GM18507 (cell line): ENCODE data around the gene KLK1.
A peak's percentile ranks its signal among the peaks of the same experiment; 100 is the strongest.
"Not testable (repeated sequence)": the region's sequence is repeated elsewhere in the genome, so short reads cannot be mapped to it uniquely, and the experiment has no call there.

Source experiments
- DNase-seq: peaks from one replicate; pipeline ENCODE4 v3.0.0; 2011; ENCODE audit warnings: low read depth; ENCODE audit not compliant: insufficient read length; ENCODE audit errors: extremely low spot score
- FAIRE-seq: peaks from 2 replicates; lab custom pipeline; 2011; peaks lifted over from hg19 to GRCh38; lab: Jason Lieb, UNC

Gene KLK1

DNA sequence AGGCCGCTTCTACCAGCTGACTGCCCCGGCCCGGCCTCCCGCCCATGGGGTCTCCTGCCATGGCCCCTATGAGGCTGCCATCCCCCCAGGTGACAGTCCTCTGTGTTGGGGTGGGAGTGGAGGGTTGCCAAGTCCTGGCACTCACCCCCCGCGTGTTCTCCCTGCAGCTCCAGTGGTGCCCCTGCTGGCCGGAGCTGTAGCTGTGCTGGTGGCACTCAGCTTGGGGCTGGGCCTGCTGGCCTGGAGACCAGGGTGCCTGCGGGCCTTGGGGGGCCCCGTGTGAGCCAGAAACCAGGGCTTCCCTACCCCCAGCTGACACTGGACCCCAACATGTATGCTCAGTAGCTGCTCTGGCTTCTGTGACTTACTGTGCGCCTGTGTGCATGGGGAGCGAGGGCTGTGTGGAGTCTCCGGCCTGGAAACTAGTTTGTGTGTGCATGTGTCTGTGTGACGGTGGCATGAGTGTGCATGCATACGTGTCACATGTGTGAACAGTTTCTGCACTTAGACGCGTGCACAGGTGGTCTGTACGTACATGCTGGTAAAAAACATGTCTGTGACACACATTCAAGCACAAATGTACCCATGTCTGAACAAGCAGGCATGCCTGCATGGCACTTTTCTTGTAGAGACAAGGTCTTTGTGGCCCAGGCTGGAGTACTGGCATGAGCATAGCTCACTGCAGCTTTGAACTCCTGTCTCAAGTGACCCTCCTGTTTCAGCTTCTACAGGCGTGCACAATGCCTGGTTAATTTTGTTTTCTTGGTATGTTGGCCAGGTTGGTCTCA is 28.5 kb downstream of the KLK1 start:
- DNase-seq (no peak), FAIRE-seq (no peak)

DNA sequence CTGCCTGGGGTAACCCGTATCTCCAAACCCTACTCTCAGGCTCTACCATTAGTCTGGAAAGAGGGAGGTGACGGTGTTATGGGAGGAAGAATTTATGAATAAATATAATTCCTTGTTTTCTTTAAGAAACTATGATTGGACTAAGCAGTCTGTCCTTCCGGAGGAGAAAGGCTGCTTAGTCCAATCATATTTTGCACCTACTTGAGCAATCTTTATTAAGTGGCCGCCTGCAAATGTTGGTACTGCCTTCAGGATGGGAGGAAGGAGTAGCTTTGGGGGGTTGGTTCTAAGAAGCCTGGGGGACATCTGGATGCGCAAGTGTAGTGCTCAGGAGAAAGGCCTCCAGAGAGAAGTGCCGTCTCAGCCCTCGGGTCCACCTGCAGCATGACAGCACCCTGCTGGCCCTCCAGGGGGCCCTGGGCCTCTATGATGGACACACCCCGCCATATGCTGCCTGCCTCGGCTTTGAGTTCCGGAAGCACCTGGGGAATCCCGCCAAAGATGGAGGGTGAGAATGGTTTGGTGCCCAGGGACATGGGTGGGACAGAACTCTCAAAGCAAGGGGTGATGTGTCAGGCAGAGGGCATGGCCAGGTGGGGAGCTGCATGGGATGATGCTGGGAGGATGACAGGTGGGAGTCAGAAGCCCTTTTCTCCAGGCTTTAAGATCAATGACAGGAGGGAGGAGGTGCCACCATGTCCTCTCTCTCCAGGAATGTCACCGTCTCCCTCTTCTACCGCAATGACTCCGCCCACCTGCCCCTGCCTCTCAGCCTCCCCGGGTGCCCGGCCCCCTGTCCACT is 29.3 kb downstream of the KLK1 start:
- FAIRE-seq (peak; percentile 58), DNase-seq (peak; percentile 45)

DNA sequence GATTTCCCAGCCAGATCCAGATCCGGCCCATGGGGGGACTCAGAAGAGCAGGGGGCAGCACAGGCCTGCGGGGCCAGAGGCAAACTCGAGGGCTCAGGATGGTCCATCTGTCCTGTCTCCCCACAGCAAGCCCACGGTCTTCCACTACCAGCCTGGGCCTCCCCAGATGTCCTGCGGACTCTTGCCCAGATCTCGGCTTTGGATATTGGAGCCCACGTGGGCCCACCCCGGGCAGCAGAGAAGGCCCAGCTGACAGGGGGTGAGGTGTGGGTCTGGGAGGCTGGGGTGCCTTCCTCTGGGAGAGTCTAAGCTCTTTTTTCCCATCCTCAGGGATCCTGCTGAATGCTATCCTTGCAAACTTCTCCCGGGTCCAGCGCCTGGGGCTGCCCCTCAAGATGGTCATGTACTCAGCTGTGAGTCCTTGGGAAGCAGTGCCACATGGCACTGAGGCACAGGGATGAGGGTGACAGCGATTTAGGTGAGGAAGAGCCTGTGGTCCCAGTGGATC is 30.0 kb downstream of the KLK1 start:
- no peak for DNase-seq
- no peak for FAIRE-seq

DNA sequence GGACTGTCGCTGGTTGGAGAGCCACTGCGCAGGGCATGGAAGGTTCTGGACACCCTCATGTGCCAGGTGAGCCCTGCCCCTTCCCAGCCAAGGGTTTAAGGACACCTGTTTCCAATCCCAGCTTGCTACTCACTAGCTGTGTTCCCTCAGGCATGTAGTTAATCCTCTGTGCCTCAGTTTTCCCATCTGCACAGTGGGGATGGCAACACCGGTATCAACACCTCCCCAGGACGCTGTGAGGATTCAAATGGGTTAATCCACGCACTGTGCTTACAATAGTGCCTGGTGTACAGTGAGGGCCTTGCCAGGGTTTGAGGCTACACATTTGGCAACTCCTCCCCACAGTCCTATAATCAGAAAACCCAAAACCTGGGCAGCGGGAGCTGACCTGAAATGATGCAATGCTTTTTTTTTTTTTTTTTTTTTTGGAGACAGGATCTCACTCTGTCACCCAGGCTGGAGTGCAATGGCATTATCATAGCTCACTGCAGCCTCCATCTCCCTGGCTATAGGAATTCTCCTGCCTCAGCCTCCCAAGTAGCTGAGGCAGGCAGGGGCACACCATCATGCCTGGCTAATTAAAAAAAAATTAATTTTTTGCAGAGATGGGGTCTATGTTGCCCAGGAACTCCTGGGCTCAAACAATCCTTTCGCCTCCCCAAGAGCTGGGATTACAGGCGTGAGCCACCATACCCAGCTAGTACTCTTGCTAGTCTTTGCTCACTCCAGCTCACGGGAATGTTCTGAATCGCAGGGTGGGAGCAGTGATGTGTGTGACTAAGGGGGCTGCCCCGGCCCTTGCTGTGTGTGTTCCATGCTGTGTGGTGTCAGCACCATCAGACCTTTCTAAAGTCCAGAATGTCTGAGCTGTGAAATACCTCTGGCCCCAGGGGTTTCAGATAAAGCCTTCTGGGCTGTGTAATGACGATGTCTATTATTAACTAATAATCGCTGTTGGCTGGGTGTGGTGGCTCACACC is 31.0 kb downstream of the KLK1 start:
- DNase-seq (no peak), FAIRE-seq (no peak)

DNA sequence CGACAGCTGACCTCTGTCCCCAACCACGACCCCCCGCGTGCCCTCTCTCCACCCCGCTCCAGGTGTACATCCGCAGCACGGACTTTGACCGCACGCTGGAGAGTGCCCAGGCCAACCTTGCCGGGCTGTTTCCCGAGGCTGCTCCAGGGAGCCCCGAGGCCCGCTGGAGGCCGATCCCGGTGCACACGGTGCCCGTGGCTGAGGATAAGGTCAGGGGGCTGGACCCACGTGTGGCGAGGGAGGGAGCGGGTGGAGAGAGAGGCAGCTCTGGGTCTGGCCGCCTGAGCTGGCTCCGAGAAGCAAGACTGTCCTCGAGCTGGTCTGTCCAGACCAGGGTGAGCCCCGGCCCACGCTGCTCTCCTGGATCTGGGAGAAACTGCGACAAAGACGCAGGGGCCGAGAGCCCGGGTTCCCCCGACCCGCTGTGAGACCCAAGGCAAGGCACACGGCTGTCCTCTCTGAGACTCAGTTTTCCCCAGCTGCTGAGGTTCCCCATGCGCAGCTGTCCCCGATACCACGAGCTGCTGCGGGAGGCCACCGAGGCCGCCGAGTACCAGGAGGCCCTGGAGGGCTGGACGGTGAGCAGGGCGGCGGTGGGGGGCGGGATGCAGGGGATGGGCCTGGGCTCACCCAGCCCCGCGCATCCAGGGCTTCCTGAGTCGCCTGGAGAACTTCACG is 31.9 kb downstream of the KLK1 start:
- DNase-seq = no peak
- no peak for FAIRE-seq

DNA sequence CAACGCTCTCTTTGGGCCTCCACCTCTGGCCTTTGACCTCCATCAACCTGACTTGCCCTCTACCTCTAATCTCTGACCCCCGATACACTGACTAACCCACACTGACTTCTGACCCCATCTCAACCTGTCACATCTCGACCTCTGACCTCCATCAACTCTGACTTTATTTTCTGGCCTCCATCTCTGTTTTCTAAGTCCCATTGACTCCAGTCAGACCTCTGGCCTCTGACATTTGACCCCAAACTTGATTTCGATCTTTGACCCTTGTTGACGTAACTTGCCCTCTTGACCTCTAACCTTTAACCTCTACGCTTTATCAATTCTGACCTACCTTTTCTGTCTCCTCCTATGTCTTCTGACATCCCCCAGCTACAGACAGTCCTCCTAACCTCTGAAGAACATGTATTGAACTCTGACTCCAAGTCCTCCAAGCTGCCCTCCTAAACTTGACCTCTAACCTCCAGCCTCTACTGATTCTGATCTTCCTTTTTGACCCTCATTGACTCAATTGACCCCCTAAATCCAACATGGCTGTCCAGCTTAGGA is 32.6 kb downstream of the KLK1 start:
- no peak for FAIRE-seq
- no peak for DNase-seq

DNA sequence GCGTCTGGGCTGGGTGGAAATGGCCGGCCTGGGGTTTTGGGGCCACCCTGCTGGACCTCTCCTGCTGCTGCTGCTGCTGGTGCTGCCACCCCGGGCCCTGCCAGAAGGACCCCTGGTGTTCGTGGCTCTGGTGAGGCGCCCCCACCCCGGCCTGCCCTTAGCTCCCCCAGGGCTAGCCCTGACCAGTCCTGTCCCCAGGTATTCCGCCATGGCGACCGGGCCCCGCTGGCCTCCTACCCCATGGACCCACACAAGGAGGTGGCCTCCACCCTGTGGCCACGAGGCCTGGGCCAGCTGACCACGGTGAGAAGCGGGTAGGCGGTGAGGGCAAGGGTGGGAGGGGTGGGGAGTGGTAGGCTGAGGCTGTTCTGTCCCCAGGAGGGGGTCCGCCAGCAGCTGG is 33.2 kb downstream of the KLK1 start, which contains the start of gene ACP4:
TSS of gene ACP4 (plus strand) at position 20 of the 400 bp plus-strand sequence. CDS start at position 20, 0 bp downstream.
- no peak for DNase-seq
- no peak for FAIRE-seq

DNA sequence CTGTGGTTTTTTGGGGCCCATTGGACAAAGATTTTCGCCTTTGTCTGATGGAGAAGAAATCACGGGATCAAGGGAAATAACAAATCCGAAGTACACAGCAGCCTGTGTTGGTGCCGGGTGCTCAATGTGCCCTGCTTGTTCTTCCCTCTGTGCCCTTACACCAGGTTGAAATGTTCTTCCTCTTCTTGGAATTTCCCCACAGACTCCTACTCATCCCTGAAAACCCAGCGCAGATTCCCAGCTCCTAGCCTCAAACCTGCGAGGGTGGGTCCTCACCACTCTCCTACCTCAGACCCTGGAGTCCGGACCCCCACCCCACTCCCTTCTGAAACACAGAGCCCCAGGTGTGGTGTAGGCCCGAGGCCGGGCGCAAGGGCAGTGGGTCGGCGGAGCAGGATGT is 38.3 kb downstream of the KLK1 start:
- FAIRE-seq (no peak), DNase-seq (no peak)

DNA sequence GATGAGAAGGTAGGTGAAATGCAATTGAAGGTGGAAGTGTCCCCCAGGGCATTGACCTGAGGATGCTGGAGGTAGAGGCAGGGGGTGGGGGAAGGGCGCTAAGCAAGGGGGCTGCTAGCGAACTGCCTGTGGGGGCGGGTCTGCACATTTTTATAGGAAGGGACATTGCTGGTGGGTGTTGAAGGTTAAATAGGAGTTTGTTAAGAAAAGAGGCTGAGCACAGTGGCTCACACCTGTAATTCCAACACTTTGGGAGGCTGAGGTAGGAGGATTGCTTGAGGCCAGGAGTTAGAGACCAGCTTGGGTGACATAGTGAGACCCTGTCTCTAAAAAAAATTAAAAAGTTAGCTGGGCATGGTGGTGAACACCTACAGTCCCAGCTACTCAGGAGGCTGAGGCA is 38.9 kb downstream of the KLK1 start:
- FAIRE-seq (no peak), DNase-seq (no peak)

DNA sequence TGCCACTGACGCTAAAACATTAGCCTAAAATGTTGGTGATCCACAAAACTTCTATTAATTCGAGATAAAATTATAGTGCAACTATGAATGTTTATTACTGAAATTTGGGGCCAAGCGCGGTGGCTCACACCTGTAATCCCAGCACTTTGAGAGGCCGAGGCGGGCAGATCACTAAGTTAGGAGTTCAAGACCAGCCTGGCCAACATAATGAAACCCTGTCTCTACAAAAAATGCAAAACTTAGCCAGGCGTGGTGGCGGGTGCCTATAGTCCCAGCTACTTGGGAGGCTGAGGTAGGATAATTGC is 39.8 kb downstream of the KLK1 start:
- not testable (repeated sequence) for DNase-seq, FAIRE-seq

DNA sequence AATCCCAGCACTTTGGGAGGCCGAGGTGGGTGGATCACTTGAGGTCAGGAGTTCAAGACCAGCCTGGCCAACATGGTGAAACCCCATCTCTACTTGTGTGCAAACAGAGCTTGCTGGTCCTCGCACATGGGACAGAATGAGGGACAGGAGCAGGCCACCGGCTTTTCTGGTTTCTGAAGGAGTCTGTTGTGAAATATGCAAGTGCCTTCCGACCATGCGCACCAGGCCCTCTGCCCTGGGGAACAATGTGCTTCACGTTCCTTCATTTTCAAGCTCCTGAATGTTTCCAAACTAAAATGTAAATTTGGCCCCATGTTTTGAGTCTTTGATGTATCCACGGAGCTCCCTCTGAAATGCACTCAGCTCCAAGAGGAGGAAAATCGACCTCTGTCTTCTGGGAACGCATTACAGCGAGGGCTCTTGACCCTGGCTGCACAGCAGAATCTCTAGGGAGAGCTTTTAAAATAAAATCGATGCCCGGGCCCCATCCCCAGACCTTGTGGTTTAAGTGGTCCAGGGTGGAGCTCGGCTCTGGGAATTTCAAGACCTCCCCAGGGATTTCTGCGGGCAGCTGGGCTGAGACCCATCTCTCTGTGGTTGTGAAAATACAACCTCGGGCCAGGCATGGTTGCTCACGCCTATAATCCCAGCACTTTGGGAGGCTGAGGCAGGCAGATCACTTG is 42.7 kb downstream of the KLK1 start:
- DNase-seq (no peak), FAIRE-seq (no peak)

DNA sequence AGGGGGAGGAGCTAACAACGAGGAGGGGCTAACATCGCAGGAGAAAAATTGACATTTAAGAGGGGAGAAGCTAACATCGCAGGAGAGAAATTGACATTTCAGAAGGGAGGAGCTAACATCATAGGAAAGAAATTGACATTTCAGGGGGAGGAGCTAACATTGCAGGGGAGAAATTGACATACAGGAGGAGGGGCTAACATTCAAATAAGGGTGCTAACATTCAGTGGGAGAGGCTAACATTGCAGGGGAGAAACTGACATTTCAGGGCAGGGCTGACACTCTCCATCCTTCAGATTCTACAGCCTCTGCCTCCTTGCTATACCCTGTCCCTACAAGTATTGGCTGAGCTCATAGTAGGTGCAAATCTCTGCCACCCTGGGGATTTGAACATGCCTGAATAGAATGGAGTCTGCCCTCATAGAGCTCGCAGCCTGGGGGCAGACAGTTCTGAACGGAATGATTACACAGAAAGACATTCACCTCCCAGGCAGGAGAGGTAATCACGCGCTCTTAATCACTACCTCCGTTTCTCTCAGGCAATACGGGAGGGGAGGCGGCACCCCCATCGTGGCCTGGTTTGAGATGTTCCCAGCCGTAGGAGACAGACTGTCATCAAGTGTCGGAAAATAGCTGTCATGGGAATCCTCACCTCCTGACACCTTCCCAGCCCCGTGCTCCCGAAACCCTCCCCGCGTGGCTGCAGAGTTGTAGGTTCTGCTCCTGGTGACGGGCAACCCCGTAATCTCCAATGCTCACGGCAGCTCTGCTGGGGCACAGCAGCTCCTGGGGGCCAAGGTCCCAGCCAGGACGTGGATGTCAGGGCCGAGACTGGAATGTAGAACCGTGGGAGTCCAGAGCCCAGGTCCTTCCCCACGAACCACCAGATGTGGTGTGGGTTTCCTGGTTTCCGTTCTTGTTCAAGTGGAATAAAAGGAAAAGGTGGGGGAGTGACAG is 43.8 kb downstream of the KLK1 start:
- DNase-seq = no peak
- FAIRE-seq = no peak

DNA sequence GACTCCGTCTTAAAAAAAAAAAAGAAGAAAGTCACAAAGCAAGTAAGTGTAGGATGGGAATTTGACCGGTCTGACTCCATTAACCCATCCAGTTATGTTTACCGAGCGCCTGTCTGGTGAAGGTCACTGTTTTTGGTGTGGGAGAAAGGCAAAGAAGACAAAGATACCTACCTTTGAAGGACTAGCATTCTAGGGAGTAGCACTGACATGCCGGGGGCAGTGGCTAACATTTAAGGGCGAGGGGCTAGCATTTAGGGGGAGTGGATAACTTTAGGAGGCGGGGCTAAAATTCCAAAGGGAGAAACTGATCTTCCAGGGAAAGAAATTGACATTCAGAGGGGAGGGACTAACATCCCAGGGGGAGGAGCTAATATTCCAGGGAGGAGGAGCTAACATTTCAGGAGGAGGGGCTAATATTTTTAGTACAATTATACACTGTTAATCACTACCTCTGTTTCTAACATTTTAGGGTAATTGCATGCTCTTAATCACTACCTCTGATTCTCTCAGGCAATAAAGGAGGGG is 44.6 kb downstream of the KLK1 start:
- DNase-seq = no peak
- FAIRE-seq = no peak

DNA sequence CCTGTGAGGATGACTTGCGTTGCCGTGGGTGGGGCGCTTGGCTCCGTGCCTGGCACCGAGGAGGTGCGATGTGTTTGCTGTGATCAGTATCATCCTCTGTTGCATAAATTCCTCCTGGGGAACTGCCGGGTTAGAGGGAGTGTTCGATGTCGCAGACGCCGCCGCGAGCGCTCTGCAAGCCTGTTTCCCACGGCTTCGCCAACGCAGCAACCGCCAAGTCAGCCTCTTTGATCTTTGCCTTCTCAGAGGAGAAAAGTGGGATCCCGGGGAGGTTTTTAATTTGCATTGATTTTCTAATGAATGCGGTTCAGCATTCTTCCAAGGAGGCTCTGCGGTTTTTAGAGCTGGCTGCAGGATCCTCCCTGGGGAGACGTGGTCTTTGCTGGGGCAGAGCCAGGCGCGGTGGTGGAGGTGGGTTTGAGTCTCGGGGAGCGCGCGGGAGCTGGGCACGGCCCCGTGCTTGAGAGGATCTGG is 45.7 kb downstream of the KLK1 start:
- no peak for FAIRE-seq
- DNase-seq = no peak

DNA sequence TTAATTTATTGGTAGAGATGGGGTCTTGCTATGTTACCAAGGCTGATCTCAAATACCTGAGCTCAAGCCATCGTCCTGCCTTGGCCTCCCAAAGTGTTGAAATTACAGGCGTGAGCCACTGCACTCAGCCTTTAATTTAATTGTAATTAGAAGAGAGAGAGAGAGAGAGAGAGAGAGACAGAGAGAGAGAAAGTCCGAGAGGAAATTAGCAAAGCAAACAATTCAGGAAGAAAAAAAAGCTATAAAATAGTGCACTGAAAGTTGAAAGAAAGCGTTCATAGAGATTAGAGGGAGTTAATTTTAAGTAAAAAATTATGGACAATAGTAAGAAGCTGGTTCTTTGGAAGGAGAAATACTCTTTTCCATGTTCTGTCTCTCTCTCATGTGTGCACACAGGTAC is 46.3 kb downstream of the KLK1 start:
- no peak for FAIRE-seq

DNA sequence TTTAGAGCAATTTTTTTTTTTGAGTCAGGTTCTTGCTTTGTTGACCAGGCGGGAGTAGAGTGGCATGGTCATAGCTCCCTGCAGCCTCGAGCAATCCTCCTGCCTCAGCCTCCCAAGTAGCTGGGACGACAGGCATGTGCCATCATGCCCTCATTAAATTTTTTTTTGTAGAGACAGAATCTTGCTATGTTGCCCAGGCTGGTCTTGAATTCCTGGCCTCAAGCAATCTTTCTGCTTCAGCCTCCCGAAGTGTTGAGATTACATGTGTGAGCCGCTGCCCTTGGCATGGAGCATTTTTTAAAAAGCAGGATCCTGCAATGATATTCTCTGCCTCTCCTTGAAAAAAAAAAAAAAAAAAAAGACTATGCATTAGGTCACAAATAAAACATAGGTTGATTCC is 47.5 kb downstream of the KLK1 start:
- DNase-seq (no peak), FAIRE-seq (no peak)

More for the DNA sequence above, 46.3 kb downstream of the KLK1 start:
- DNase-seq = no peak

DNA sequence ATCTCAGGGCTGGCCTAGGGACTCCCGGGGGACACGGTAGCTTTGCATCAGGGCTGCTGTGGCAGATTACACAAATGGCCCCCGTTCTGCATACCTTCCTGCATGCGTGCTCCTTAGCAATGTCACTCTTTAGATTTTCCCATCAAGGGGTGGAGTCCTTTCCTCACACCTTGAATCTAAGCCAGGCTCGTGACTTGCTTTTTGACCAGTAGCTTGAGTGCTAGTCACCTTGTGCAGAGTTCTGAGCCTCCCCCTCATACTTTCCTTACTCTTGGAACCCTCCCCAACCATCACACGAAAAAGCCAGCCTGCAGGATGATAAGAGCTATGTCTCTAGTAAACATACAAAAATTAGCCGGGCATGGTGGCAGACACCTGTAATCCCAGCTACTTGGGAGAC is 50.1 kb downstream of the KLK1 start:
- FAIRE-seq, DNase-seq: not testable (repeated sequence)
